Inflammatory macrophage treated with lipopolysaccharide for 4 hours (primary cell): ENCODE measurements around the gene AJAP1.
"Not testable (repeated sequence)": the region's sequence is repeated elsewhere in the genome, so short reads cannot be mapped to it uniquely, and the experiment has no call there.

Source experiments
- DNase-seq: peaks from one replicate; pipeline ENCODE4 v3.0.0-alpha.2; 2020

The AJAP1 gene

GRCh38 chr1:4653796-4654725 is at the start of gene AJAP1:
TSS of gene AJAP1 (plus strand) at chr1:4654609. CDS start at chr1:4655426, 817 bp downstream.
- DNase-seq: no peak

- no peak for DNase-seq
These were observed 49.3 kb upstream of the AJAP1 start for GRCh38 chr1:4605158-4605557.

- no peak for DNase-seq
These were observed 42.7 kb upstream of the AJAP1 start for GRCh38 chr1:4611563-4612341.

- DNase-seq: no peak
These were observed 41.4 kb upstream of the AJAP1 start for GRCh38 chr1:4612991-4613390.

GRCh38 chr1:4613606-4614370 is 40.6 kb upstream of the AJAP1 start:
- no peak for DNase-seq

- DNase-seq: no peak
These were observed 39.9 kb upstream of the AJAP1 start for GRCh38 chr1:4614371-4615137.

GRCh38 chr1:4615138-4615470 is 39.3 kb upstream of the AJAP1 start:
- DNase-seq: no peak

- no peak for DNase-seq
These were observed 38.9 kb upstream of the AJAP1 start for GRCh38 chr1:4615501-4615900.

- no peak for DNase-seq
These were observed 37.5 kb upstream of the AJAP1 start for GRCh38 chr1:4616831-4617465.

- no peak for DNase-seq
These were observed 36.9 kb upstream of the AJAP1 start for GRCh38 chr1:4617506-4617905.

GRCh38 chr1:4618827-4619226 is 35.6 kb upstream of the AJAP1 start:
- DNase-seq: not testable (repeated sequence)

- DNase-seq: no peak
These were observed 32.8 kb upstream of the AJAP1 start for GRCh38 chr1:4621646-4622045.

- DNase-seq: no peak
These were observed 31.6 kb upstream of the AJAP1 start for GRCh38 chr1:4622821-4623220.

GRCh38 chr1:4624141-4624715 is 30.2 kb upstream of the AJAP1 start:
- DNase-seq: no peak

- no peak for DNase-seq
These were observed 29.6 kb upstream of the AJAP1 start for GRCh38 chr1:4624801-4625200.

- no peak for DNase-seq
These were observed 28.3 kb upstream of the AJAP1 start for GRCh38 chr1:4626061-4626460.

GRCh38 chr1:4626560-4627319 is 27.7 kb upstream of the AJAP1 start:
- DNase-seq: no peak

- no peak for DNase-seq
These were observed 27.1 kb upstream of the AJAP1 start for GRCh38 chr1:4627353-4627752.

- DNase-seq: no peak
These were observed 25.4 kb upstream of the AJAP1 start for GRCh38 chr1:4628992-4629391.

GRCh38 chr1:4630561-4630960 is 23.8 kb upstream of the AJAP1 start:
- DNase-seq: no peak

- DNase-seq: no peak
These were observed 23.1 kb upstream of the AJAP1 start for GRCh38 chr1:4631321-4631720.
